ENCODE data around the gene CLEC6A. TPM values are rescaled to one million over a fixed set of nuclear protein-coding genes. Genes with fewer than 3 reads are reported as not detected.

The CLEC6A gene
- total RNA-seq, 1 experiment from 2014 or later = not detected

DNA sequence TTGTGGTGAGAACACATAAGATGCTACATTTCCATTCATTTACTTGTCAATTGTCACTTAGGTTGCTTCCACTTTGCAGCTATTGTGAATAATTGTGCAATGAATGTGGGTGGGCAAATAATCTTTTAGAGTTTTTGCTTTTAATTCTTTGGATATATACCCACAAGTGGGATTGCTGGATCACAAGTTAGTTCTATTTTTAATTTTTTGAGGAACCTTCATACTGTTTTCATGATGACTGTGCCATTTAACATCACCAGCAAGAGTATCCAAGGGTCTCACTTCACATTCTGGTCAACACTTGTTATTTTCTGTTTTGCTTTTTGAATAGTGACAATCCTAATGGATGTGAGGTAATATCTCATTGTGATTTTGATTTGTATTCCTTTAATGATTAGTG, 10.5 kb downstream of the CLEC6A start:
- Mint-ChIP-seq H3K27me3 (ENCODE audit: insufficient read depth, unreplicated experiment) (peaks cover 13% of the 10 kb centered on the region), H3K4me1 (ENCODE audit: low read depth, unreplicated experiment) (no peaks in the 10 kb centered on the region), H3K4me3 (ENCODE audit: unreplicated experiment) (no peak overlapping the region), H3K36me3 (ENCODE audit: insufficient read depth, unreplicated experiment) (no peaks in the 10 kb centered on the region), H3K27ac (ENCODE audit: unreplicated experiment) (no peak overlapping the region), H3K9me3 (ENCODE audit: unreplicated experiment) (peaks cover 10% of the 10 kb centered on the region)
- H3K4me1 ChIP-seq = 0 out of 2 replicates have a peak, but pooled peaks cover 3% of the 10 kb centered on the region
- BruUV-seq (replicated peaks) = no TSS peak
- H3K27me3 ChIP-seq (replicated peaks; ENCODE audit: control insufficient read depth, insufficient read depth, low read length) = no peaks in the 10 kb centered on the region
- no peak overlapping the region for H3K4me3 ChIP-seq (ENCODE audit: low read depth, low read length)
- TF ChIP-seq CTCF (IDR thresholded peaks at IDR 0.05; ENCODE audit: insufficient read depth in 1 of 2, low read depth in 1 of 2, low read length in 1 of 2, severe bottlenecking in 1 of 2, unreplicated experiment in 1 of 2) = no peak
- CTCF ChIA-PET = no interaction called here
- POLR2A ChIA-PET = no interaction called here
- no peaks in the 10 kb centered on the region for H3K36me3 ChIP-seq (ENCODE audit: control insufficient read depth, insufficient read depth, low read length)
- intact Hi-C loops (cut with micrococcal nuclease; ENCODE audit: unreplicated experiment) = no loop called here
- H3K9me3 ChIP-seq = 0 out of 2 replicates have a peak, but pooled peaks cover 3% of the 10 kb centered on the region
- DNase-seq = no peak

GRCh38 chr12:8471090-8471489, 15.3 kb downstream of the CLEC6A start:
- no peak for TF ChIP-seq CTCF (IDR thresholded peaks at IDR 0.05; ENCODE audit: insufficient read depth in 1 of 2, low read depth in 1 of 2, low read length in 1 of 2, severe bottlenecking in 1 of 2, unreplicated experiment in 1 of 2)
- intact Hi-C loops (cut with micrococcal nuclease; ENCODE audit: unreplicated experiment) = no loop called here
- POLR2A ChIA-PET = no interaction called here
- H3K9me3 ChIP-seq = no peaks in the 10 kb centered on the region
- CTCF ChIA-PET = no interaction called here
- Mint-ChIP-seq H3K27me3 (ENCODE audit: insufficient read depth, unreplicated experiment) (peaks cover 14% of the 10 kb centered on the region), H3K27ac (ENCODE audit: unreplicated experiment) (no peak overlapping the region), H3K4me3 (ENCODE audit: unreplicated experiment) (no peak overlapping the region), H3K9me3 (ENCODE audit: unreplicated experiment) (peaks cover 10% of the 10 kb centered on the region), H3K4me1 (ENCODE audit: low read depth, unreplicated experiment) (no peaks in the 10 kb centered on the region), H3K36me3 (ENCODE audit: insufficient read depth, unreplicated experiment) (no peaks in the 10 kb centered on the region)
- 0 out of 2 replicates have a peak, but pooled peaks cover 1% of the 10 kb centered on the region for H3K27me3 ChIP-seq (replicated peaks; ENCODE audit: control insufficient read depth, insufficient read depth, low read length)
- H3K36me3 ChIP-seq (ENCODE audit: control insufficient read depth, insufficient read depth, low read length) = no peaks in the 10 kb centered on the region
- H3K4me3 ChIP-seq (ENCODE audit: low read depth, low read length) = no peak overlapping the region
- no peaks in the 10 kb centered on the region for H3K4me1 ChIP-seq
- DNase-seq = no peak
- BruUV-seq (replicated peaks) = no TSS peak

GRCh38 chr12:8475508-8476203, 19.9 kb downstream of the CLEC6A start:
- no peaks in the 10 kb centered on the region for H3K36me3 Mint-ChIP-seq (ENCODE audit: insufficient read depth, unreplicated experiment)
- Histone ChIP-seq H3K4me1 (no peaks in the 10 kb centered on the region), H3K4me3 (ENCODE audit: low read depth, low read length) (no peak overlapping the region), H3K9me3 (no peaks in the 10 kb centered on the region), H3K36me3 (ENCODE audit: control insufficient read depth, insufficient read depth, low read length) (no peaks in the 10 kb centered on the region), H3K27me3 (replicated peaks; ENCODE audit: control insufficient read depth, insufficient read depth, low read length) (0 out of 2 replicates have a peak, but pooled peaks cover 1% of the 10 kb centered on the region)
- CTCF ChIA-PET = no interaction called here
- H3K4me1 Mint-ChIP-seq (ENCODE audit: low read depth, unreplicated experiment) = no peaks in the 10 kb centered on the region
- peaks cover 8% of the 10 kb centered on the region for H3K27me3 Mint-ChIP-seq (ENCODE audit: insufficient read depth, unreplicated experiment)
- TF ChIP-seq CTCF (IDR thresholded peaks at IDR 0.05; ENCODE audit: insufficient read depth in 1 of 2, low read depth in 1 of 2, low read length in 1 of 2, severe bottlenecking in 1 of 2, unreplicated experiment in 1 of 2) = no peak
- H3K4me3 Mint-ChIP-seq (ENCODE audit: unreplicated experiment) = no peak overlapping the region
- POLR2A ChIA-PET = no interaction called here
- no peak for DNase-seq
- no TSS peak for BruUV-seq (replicated peaks)
- intact Hi-C loops (cut with micrococcal nuclease; ENCODE audit: unreplicated experiment) = no loop called here
- no peaks in the 10 kb centered on the region for H3K9me3 Mint-ChIP-seq (ENCODE audit: unreplicated experiment)
- no peak overlapping the region for H3K27ac Mint-ChIP-seq (ENCODE audit: unreplicated experiment)

Measured in Caco-2 (cell line).